IPS-18a (cell line): ENCODE results near the gene GRM6.

Experiments
- H3K27ac ChIP-seq: one replicate; pipeline ENCODE4 v1.5.1; 2013; ENCODE audit warnings: low read length
- H3K27me3 ChIP-seq: one replicate; pipeline ENCODE4 v1.6.1; 2013; ENCODE audit warnings: mild to moderate bottlenecking, low read length; ENCODE audit not compliant: control insufficient read depth, insufficient read depth
- H3K36me3 ChIP-seq: one replicate; pipeline ENCODE4 v1.6.1; 2013; ENCODE audit warnings: low read depth, low read length; ENCODE audit not compliant: control insufficient read depth
- H3K4me1 ChIP-seq: one replicate; pipeline ENCODE4 v1.6.1; 2013; ENCODE audit warnings: low read depth, low read length; ENCODE audit not compliant: control insufficient read depth
- H3K4me3 ChIP-seq: one replicate; pipeline ENCODE4 v1.5.1; 2013; ENCODE audit warnings: low read length
- H3K9ac ChIP-seq: one replicate; pipeline ENCODE4 v1.6.1; 2013; ENCODE audit warnings: mild to moderate bottlenecking, low read length, moderate library complexity
- H3K9me3 ChIP-seq: one replicate; pipeline ENCODE4 v1.6.1; 2013; ENCODE audit warnings: low read depth, low read length; ENCODE audit not compliant: control insufficient read depth

The GRM6 gene

DNA sequence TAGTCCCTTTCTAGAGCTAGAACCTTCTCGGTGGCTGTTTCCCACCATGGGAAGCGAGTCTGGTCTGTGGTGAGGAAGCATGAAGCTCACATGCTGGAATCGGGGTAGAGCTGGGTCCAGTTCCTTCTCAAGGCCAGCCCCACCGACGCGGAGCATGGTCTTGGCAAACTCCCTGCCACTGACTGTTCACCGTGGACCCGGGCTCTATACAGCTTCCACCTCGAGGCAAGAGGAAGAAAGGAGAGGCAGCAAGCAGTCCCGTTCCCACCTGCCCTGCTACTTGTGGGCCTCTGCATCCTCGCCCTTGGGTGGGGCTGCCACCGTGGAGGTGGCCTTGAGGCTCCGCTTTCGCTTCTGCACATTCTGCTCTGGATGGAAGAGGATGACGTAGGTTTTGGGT, 13.7 kb downstream of the GRM6 start:
- Histone ChIP-seq H3K9ac (no peak overlapping the region), H3K4me3 (no peak overlapping the region), H3K36me3 (no peaks in the 10 kb centered on the region), H3K27ac (no peak overlapping the region), H3K4me1 (no peaks in the 10 kb centered on the region), H3K9me3 (peaks cover 59% of the 10 kb centered on the region), H3K27me3 (no peaks in the 10 kb centered on the region)

DNA sequence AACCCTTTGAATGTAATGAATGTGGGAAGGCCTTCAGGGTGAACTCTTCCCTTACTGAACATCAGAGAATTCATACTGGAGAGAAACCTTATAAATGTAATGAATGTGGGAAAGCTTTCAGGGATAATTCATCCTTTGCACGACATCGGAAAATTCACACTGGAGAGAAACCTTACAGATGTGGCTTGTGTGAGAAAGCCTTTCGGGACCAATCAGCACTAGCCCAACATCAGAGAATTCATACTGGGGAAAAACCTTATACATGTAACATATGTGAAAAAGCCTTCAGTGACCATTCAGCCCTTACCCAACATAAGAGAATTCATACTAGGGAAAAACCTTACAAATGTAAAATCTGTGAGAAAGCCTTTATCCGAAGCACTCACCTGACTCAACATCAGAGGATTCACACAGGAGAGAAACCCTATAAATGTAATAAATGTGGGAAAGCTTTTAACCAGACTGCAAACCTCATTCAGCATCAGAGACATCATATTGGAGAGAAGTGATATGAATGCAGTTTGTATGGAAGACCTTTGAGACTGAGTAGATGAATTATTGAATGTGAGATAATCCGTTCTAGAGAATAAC, 29.6 kb downstream of the GRM6 start:
- Histone ChIP-seq H3K27me3 (no peaks in the 10 kb centered on the region), H3K4me1 (no peaks in the 10 kb centered on the region), H3K27ac (no peak overlapping the region), H3K9me3 (peaks cover 74% of the 10 kb centered on the region), H3K4me3 (no peak overlapping the region), H3K9ac (no peak overlapping the region), H3K36me3 (peaks cover 7% of the 10 kb centered on the region)

DNA sequence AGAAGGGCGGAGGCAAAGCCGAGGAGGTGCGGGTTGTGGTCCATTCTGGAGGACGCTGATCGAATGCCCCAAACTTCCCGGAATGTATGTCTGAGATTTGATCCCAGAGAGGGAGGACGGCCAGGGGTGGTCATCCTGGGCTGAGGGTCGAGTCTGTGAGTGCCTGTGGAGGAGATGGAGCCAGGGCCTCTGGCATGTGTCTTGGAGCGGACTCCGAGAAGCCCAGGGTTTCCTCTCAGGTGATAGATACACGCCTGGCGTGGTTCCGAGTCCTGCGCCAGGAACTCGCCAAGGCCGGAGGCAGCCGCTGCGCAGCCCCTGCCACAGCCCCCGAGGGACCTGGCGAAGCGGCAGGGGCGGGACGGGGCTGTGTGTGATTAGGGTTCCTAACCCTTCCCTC, 53.8 kb downstream of the GRM6 start:
- Histone ChIP-seq H3K36me3 (no peaks in the 10 kb centered on the region), H3K9me3 (peaks cover 36% of the 10 kb centered on the region), H3K27ac (no peak overlapping the region), H3K9ac (peak overlapping the region; percentile 52), H3K4me3 (peak overlapping the region; percentile 73), H3K27me3 (no peaks in the 10 kb centered on the region), H3K4me1 (no peaks in the 10 kb centered on the region)

DNA sequence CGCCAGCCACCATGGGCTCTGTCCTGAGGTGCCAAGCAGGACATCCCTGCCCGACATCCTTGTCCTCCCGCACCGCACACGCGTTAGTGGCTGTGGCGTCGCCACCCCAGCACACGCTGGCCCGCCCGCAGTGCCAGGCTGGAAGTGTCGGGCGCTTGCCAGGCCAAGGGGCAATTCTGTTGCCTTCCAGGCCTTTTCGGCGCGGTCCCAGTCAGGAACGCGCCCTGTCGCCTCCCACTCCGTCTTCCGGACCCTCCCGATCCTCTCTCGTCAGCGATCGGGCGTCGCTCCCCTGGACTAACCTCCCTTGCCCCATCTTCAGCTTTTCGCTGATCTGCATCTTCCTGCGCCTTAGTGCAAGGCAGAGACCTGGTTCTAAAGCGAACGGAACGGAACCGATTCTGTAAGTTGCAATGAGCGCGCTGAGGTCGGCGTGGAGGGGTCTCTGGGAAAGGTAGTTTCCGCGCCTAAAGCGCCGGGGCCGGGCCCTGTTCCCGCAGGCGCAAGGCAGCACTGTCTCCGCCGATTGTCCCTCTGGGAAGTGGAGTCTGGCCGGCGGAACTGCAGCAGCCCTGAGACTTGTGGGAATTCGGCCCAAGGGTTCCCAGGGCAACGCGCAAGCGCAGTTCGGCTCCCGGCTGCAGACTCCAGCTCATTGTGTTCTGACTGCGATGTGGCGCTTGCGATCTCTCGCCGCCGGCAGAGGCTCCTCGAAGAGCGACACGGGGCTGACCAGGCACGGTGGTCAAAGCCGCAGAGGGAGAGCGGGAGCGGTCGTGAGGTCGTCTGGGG, 54.4 kb downstream of the GRM6 start, which contains the start of gene ZNF454:
ZNF454 (plus strand) TSS at position 630 of the 792 bp plus-strand sequence. CDS start 1,594 bp downstream, outside the sequence.
- Histone ChIP-seq H3K9ac (peak within 1 kb of the TSS; percentile 52), H3K9me3 (peaks cover 42% of the 10 kb centered on the region), H3K4me1 (no peaks in the 10 kb centered on the region), H3K27me3 (no peaks in the 10 kb centered on the region), H3K36me3 (no peaks in the 10 kb centered on the region), H3K27ac (no peak within 1 kb of the TSS), H3K4me3 (peak within 1 kb of the TSS; percentile 73)

DNA sequence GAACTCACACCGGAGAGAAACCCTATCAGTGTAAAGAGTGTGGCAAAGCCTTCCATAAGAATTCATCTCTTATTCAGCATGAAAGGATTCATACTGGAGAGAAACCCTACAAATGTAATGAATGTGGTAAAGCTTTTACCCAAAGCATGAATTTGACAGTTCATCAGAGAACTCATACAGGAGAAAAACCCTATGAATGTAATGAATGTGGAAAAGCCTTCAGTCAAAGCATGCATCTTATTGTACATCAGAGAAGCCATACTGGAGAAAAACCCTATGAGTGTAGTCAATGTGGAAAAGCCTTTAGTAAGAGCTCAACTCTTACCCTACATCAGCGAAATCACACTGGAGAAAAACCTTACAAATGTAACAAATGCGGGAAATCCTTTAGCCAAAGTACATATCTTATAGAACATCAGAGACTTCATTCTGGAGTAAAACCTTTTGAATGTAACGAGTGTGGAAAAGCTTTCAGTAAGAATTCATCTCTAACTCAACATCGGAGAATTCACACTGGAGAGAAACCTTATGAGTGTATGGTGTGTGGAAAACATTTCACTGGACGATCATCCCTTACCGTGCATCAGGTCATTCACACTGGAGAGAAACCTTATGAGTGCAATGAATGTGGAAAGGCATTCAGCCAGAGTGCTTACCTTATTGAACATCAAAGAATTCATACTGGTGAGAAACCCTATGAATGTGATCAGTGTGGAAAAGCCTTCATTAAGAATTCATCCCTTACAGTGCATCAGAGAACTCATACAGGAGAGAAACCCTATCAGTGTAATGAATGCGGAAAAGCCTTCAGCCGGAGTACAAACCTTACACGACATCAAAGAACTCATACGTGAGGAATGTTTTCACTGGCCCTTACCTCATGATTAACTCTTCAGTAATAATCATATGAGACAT, 63.0 kb downstream of the GRM6 start:
- Histone ChIP-seq H3K27me3 (no peaks in the 10 kb centered on the region), H3K9ac (no peak overlapping the region), H3K36me3 (no peaks in the 10 kb centered on the region), H3K4me1 (no peaks in the 10 kb centered on the region), H3K27ac (no peak overlapping the region), H3K4me3 (no peak overlapping the region), H3K9me3 (peaks cover 85% of the 10 kb centered on the region)
